Retina (tissue), 1 donor: ENCODE data around the gene LSP1.

ENCODE experiments used
- DNase-seq: peaks from one replicate; pipeline ENCODE4 v3.0.0-alpha.2; 2016

Gene LSP1

DNA sequence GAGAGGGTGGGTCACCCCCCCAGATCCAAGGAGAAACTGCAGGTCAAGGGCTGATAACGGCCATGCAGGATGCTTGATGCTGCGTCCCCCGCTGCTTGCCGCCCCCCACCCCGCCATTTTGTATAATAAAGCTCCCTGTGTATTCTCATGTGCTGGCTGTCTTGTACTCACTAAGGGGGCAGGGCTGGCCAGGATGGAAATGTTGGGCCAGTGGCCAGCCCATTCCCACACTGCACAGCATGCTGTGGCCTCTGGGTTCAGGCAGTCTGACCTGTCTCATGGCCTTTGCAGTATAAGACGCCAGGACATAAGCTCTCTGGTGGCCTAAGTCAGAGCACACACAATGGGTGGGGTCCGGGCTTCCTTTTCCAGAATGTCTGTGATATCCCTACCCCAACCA, 39.2 kb downstream of the LSP1 start:
- no peak for DNase-seq

DNA sequence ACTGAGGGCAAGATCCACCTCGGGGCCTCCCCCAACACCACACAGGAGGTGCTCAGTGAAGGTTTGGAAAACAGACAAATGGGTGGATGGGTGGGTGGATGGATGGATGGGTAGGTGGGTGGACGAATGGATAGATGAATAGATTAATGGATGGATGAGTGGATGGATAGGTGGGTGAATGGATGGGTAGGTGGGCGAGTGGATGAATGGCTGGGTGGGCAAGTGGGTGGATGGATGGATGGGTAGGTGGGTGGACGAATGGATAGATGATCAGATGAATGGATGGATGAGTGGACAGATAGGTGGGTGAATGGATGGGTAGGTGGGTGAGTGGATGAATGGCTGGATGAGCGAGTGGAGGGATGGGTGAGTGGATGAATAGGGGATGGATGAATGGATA, 39.7 kb downstream of the LSP1 start:
- DNase-seq, result no peak

DNA sequence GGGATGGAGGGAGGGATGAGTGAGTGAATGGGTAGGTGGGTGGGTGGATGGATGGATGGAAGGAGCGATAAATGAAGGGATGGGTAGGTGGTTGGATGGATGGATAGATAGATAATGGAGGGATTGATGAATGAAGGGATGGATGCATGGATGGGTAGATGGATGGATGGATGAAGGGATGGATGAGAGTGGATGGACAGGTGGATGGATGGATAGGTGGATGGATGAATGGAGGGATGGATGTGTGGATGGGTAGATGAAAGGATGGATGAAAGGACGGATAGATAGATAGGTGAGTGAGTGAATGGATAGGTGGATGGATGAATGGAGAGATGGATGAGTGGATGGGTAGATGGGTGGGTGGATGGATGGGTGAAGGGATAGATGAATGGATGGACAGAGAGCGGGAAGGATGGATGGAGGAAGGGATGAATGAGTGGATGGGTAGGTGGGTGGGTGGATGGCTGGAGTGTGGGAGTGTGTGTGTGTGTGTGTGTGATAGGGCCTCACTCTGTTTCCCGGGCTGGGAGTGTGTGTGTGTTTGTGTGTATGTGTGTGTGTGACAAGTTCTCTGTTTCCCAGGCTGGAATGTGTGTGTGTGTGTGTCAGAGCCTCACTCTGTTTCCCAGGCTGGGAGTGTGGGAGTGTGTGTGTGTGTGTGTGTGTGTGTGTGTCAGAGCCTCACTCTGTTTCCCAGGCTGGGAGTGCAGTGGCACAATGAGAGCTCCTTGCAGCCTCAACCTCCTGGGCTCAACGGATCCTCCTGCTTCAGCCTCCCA, 40.9 kb downstream of the LSP1 start:
- DNase-seq, result no peak

DNA sequence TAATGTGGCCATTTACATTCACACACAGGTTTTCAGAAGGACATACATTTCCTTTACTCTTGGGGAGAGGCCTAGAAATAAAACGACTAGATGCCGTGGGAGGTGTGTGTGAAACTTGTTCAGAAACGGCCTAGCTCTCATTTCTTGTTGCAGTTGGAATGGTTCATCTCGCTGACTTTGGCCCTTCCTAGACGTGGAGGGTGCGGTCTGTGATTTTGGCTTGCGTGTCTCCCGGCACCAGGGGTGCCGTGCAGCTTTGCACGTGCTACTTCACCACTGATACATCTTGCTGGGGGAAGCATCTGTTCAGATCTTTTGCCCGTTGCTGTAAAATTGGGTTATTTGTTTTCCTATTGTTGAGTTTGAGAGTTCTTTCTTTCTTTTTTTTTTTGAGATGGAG, 41.9 kb downstream of the LSP1 start:
- DNase-seq, result no peak

DNA sequence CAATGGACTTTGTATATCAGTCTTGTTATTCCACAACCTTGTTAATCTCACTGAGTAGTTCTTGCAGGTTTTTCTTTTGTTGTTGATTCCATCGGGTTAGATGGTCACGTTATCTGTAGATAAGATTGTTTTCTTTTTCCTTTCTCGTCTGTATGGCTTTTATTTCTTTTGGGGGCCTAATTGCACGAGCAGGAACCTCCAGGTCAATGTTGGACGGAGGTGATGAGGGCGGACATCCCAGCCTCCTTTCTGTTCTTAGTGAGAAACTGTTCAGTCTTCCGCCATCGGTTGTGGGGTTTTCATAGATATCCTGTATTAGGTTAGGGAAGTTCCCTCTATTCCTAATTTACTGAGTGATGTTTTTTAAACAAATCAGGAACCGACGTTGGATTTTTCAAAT, 43.6 kb downstream of the LSP1 start:
- no peak for DNase-seq

DNA sequence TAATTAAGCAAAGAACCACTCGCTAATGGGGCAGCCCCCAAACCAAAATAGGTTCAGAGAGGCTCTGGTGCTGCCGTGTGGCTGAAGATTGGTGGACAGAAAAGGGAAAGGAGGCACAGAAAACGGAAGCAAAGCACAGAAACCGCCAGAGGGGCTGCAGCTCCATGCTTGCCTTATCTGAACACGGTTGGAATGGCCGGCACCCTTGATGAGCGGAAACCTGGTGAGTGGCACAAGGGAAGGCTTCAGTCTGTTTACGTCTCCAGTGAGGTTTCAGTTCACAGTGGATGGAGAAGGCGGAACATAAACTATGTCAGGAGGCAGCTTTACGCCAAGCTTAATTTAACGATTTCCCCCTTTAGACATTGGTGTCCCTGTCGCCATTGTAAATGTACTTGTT, 44.0 kb downstream of the LSP1 start:
- DNase-seq, result no peak

DNA sequence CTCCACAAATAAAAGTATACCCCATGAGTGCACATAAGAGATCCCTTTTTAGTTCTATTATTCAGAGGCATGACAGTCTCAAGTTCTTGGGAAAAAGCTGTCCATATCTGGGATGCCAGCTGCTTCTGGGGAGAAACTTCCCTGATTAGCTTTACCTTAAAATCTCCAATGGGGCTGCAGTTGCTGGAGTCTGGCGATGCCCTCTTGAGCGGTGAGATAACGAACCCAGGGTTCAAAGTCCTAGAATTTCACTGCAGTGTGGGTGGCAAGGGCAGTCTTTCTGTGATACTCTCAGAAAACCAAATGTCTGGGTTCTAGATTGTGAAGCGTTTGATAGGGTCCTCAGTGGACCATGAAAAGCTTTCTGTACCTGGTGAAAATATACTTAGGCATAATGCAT, 46.2 kb downstream of the LSP1 start:
- no peak for DNase-seq

DNA sequence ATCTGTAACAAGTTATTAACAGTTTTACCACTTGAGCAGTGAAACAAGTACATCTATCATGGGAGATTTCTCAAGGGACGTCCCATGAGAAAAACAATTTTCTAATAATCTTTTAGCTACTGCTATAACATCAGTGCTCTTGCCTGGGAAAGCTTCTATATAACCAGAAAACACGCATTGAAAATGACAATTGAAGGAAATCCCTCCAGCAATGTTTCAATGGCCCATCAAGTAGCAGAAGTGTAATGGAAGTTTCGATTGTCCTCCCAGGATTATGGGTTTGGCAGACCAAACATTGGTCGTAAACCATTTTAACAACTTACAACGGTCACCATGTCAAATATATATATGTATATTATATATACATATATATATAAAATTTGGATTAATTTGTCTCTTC, 46.8 kb downstream of the LSP1 start:
- no peak for DNase-seq

DNA sequence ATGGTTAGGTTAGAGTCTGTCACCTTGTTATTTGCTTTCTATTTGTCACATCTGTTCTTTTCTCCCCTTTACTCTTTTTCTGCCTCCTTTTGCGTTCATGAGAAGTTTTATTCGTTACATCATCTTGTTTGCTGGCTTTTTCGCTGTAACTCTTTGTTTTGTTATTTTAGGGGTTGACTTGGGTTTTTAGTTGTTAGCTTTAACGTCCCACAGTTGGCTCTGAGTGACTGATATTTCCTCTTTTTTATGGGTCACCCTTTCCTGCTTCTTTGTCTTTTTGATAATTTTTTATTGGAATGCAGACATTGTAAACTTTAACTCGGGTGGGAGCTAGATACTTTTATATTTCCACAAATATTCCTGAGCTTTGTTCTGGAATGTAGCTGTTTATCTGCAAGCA, 53.3 kb downstream of the LSP1 start:
- DNase-seq, result no peak

DNA sequence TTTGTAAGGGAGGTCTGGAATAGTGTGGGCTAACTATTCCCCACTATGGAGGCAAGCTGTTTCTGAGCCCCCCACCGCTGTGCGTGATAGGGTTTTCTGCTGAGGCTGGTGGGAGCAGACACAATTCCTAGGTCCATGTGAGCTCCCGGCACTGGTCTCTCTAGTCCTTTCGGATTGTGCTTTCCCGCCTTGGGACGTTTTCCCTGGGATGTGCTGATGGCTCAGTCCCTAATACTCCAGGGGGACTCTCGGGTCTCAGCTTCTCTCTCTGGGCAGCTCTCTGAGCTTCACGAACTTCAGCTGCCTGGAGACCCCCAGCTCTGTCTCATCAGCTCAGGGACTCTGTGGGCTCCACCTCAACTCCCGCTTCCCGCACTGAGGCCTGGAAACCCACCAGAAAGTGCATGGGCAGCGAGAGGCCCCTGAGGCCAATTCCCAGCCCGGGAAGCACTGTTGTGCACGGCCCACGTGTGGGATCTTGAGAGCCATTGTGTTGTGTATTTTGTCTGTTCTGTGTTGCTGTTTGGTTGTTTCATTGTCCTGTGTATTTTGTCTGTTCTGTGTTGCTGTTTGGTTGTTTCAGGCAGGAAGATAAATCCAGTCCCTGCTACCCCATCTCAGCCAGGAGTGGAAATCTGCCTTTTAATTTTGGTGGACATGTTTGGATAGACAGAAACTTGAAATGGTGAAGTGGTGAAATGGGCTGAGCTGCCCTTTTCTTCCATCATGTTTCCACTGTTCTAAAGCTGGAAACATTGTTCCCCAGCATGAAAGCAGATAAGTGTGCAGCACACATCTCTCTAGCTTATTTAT, 53.9 kb downstream of the LSP1 start:
- DNase-seq, result no peak

DNA sequence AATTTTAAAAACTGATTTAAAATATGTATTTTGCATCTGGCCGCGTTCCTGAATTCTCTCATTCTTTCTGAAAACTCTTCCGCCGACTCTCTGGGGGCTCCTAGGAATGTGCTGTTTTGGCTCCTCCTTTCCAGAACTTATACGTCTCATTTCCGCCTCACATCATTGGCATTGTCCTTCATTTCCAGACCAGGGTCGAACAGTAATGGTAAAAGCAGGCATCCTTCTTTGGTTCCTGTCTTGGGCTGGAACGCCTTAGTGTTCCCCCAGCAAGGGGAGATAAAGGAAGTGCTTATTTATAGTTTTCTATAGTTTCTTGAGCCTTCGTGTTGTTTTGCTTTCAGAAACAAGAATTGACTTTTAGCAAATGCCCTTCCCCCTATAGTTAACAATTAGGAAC, 55.7 kb downstream of the LSP1 start:
- DNase-seq, result no peak

DNA sequence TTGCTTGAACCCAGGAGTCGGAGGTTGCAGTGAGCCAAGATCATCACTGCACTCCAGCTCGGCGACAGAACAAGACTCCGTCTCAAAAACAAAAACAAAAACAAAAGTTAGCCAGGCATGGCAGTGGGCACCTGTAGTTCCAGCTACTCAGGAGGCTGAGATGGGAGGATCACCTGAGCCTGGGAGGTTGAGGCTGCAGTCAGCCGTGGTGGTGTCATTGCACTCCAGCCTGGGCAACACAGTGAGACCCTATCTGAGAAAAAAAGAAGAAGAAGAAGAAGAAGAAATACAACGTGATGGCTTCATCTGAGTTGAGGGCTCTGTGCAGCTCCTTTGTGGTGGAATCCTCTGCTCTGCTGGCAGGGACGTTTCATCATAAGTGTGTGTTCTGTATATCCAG, 56.6 kb downstream of the LSP1 start:
- no peak for DNase-seq

DNA sequence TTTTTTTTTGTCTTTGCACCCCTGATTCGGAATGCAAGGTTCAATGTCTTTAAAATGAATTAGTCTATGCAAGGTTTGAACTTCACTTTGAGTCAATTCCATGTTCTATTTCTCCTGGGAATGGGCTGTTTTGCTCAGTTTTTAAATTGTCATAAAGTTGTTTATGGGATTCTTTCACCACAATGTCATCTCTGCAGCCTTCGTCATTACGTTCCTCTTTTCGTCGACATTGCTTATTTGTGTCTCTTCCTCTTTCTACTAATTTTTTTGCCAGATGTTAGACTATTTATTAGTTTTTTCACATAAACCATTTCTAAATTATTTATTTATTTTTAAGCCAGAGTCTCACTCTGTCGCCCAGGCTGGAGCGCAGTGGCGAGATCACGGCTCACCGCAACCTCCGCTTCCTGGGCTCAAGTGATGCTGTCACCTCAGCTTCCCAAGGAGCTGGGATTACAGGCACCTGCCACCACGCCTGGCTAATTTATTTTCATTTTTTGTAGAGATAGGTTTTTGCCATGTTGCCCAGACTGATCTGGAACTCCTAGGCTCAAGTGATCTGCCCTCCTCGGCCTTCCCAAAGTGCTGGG, 59.5 kb downstream of the LSP1 start:
- no peak for DNase-seq

DNA sequence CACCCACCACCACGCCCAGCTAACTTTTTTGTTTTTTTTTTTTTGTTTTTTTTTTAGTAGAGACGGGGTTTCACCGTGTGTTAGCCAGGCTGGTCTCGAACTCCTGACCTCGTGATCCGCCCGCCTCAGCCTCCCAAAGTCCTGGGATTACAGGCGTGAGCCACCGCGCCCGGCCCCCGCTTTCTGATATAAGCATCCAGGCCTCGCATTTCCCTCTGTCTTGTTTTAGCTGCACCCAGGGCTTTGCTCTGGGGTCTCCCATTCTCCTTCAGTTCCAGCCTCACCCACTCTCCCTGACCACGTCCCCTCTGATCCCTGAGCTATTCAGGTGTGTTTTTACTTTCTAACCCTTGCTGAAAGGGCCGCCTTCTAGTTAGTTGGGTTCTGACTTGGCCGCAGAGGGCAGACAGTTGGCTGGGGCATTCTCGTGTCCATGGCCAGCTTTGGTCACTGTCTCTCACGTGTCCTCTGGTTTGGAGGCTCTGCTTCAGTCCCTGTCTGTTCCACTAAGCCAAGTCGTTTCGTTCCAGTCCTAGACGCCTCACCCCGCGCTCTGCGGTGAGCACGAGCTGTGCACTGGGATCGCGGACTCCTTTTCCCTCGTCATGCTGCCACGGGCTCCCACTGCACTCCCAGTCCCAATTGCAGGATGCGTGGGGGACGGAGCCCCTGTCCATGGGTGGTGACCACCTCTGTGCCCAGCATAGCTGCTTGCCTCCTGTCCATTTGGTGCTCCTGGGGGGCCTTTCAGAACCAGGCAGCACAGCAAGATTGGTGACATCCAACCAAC, 60.6 kb downstream of the LSP1 start:
- DNase-seq, result no peak

DNA sequence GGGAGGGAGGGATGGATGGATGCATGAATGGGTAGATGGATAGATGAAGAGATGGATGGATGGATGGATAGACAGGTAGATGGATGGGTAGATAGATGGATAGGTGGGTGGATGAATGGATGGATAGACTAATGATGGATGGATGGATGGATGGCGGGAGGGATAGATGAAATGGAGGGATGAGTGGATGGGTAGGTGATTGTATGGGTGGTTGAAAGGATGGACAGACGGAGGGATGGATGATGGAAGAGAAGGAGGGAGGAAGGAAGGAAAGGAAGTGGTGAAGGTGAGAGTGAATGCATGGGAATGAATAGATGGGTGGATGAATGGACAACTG, 62.9 kb downstream of the LSP1 start:
- DNase-seq, result no peak

DNA sequence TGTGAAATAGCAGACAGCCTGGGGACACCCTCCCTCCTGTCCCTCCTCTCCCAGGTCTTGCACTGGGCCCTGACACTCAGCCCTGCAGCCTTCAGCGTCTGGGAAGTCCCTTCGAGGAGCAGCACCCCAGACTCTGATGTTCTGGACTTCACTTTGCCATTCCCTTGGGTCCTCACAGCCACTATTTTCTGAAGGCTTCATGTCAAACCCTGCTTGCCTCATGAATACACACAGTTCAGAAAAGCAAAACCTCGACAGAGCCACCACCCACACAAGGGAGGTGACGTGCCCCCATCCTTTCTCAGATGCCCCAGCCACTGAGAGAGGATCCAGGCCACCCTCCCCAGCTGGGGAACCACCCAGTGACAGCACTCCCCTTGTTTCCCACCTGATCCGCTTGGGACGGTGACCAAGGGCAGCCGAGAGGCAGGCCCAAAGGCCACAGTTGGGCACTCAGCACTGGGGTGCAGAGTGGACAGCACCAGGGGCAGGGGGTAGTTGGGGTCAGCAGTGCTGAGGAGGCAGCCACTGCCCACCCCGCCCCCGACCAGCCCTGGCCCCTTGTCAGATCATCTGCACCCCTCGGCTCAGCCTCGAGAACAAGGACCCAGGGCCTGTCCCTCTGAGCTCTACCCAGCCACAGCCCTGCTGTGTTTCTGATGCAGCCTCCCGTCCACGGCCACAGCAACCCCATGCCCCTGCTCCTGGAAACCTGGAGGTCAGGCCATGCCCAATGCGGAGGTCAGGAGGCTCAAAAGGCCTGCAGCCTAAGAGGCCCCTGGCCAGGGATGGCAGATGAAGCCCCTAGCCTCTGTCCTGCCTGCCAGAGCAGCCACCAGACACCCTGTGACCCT, 63.5 kb downstream of the LSP1 start:
- DNase-seq, result no peak

DNA sequence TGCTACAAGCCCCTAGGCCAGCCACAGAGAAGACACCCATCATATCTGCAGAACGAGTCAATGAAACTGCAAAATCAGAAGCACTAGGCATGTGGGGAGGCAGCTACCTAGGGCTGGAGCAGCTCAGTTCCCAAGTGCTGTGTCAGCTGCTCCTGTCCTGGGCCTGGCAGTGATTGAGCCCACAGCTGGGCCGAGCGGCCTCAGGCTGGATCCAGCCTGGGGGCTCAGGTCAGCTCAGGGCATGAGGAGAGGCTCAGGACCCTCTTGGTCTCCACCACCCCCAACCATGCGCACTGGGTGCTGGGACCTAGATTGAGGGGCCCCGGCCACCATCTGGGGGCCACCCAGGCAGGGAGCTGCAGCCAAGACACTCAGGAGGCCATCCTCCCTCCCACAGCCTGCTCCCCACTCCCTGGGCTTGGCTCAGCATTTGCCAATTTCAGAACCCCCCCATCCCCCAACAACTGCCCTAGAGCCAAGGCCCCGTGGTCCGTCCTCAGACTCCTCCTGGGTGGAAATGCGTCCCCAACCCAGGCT, 64.2 kb downstream of the LSP1 start:
- no peak for DNase-seq

DNA sequence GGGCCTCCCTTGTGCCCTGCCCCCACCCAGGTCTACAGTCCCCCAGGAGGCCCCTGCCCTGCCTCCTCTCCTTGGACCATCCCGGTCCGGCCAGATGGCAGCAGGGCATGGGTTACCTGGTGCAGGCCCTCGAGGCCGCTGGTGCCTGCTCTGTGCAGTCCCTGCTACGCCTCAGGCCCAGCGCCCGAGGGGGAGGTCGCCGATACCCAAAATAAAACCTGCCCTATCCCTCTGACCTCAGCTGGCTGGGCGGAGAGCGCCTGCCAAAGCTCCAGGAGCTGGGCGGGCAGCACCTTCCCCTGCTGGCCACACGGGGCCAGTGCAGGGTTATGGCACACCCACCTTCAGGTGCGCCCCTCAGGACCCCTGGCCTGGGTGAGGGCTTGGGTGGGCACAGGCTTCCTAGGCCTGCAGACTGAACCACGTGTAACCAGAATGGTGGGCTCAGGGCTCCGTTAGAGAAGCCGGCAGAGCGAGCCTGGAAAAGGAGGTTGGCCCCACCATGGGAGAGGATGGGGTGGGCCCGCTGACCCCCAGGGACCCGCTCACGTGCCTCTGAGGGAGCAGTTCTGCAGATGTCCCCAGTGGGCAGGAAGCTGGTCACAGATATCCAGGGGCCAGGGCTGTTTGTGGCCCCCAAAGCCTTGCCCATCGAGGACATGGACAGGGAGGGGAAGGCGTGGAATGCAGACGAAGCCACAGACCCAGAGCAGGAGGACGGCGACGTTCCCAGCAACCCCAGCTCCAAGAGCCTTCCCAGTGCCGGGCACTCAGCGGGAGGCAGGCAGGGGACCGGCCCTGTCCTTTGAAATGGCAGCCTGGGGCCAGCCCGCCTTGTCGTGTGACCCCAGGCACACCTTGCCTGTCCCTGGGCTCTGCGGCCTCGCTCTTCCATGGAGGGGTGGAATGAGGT, 64.9 kb downstream of the LSP1 start:
- no peak for DNase-seq

DNA sequence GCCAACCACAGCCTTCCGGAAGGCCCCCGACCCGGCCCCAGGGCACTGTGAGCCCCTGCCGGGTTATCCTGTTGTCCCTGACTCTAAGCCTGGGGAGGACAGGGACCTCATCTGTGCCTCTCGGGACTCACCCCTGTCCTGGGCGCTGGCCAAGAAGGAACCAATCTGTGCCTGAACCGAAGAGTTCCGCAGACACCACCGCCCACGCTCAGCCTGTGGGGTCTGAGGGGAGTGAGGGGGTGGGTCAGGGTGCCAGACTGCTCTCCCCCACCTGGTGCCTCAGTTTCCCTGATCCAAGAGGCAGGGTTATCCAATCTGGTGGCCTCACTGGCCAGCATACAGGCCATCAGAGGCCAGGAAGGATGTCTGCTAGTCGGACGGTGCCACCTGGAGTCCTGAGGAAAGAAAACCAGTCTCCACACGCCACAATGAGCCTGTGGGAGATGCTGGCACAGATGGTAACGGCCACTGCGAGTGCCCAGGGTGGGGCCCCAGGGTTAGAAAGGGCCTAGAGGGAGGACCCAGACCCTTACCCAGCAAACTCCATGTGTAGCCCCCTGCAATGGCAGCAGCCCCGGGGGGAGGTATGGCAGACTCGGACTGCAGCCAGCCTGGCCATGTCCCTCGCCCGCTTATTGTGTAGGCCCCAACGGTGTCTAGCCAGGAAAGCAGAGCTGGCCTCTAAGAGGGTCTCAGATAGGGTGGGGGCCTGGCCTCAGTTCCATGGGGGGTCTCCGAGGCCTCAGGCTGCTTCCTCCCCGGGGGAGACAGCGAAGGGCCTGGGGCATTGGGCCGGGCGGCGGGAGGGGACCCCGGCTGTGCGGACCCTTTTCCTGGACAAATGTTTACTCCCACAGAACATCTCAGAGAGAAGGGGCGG, 65.8 kb downstream of the LSP1 start:
- DNase-seq, result no peak
